Adrenal gland (tissue), 5 donors: ENCODE data around the gene CNP.
A peak's percentile ranks its signal among the peaks of the same experiment; 100 is the strongest.

Source experiments
- POLR2A ChIP-seq, 2 donors: fragments of 450-650 bp; IDR thresholded peaks; one replicate each; pipeline ENCODE4 v1.6.1; 2017; ENCODE audit warnings: antibody characterized with exemption in 2 of 2, mild to moderate bottlenecking in 2 of 2, moderate library complexity in 1 of 2
- TF ChIP-seq, protein P1 (sequence below), 6 experiments: fragments of 450-650 bp in 4 of 6; fragments of 200-600 bp in 2 of 6; sonication (generic) in 1 of 6; IDR thresholded peaks; 1 replicate in 5 of 6; 2 replicates in 1 of 6; pipeline versions ENCODE4 v1.5.1 to v1.8.0; 2016 to 2021; ENCODE audit warnings: antibody characterized with exemption in 6 of 6, mild to moderate bottlenecking in 2 of 6, moderate library complexity in 1 of 6
- donor health status: DM: no; HTN: no; CAD: no.

GRCh38 chr17:41976142-41976768 lies 9.7 kb downstream of the CNP start:
- TF ChIP-seq, protein P1, sequence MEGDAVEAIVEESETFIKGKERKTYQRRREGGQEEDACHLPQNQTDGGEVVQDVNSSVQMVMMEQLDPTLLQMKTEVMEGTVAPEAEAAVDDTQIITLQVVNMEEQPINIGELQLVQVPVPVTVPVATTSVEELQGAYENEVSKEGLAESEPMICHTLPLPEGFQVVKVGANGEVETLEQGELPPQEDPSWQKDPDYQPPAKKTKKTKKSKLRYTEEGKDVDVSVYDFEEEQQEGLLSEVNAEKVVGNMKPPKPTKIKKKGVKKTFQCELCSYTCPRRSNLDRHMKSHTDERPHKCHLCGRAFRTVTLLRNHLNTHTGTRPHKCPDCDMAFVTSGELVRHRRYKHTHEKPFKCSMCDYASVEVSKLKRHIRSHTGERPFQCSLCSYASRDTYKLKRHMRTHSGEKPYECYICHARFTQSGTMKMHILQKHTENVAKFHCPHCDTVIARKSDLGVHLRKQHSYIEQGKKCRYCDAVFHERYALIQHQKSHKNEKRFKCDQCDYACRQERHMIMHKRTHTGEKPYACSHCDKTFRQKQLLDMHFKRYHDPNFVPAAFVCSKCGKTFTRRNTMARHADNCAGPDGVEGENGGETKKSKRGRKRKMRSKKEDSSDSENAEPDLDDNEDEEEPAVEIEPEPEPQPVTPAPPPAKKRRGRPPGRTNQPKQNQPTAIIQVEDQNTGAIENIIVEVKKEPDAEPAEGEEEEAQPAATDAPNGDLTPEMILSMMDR (IDR thresholded peaks at IDR 0.05), result no peak
- TF ChIP-seq POLR2A (IDR thresholded peaks at IDR 0.05), result peak in 1 of 2 donors; percentile 38
